ENCODE data around the gene GJB5. TPM values are rescaled to one million over a fixed set of nuclear protein-coding genes. Genes with fewer than 3 reads are reported as not detected.

Gene GJB5
- total RNA-seq, 1 donor from 2014 or later = not detected

DNA sequence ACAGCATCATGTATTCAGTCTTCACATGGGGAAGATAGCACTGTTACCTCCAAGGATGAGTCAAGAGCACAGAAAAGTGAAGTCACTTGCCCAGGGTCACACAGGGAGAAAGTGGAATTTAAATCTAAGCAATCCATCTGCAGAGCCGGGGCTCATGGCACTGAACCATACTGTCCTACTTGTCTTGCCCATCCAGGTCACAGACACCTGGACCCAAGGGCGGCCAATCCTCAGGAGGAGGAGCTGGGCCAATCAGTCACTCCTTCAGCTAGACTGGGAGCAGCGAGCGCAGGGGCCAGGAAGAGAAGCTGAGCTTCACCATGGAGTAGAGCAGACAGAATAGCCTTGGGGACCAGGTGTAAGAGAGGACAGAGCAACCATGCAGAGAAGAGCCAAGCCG is 9.2 kb upstream of the GJB5 start:
- DNase-seq (ENCODE audit: low read depth, low spot score) = no peak
- Mint-ChIP-seq H3K27me3 (ENCODE audit: low read depth) (peaks cover 32% of the 10 kb centered on the region), H3K9me3 (no peaks in the 10 kb centered on the region), H3K27ac (ENCODE audit: unreplicated experiment) (no peak overlapping the region), H3K4me1 (peaks cover 5% of the 10 kb centered on the region), H3K4me3 (no peak overlapping the region), H3K36me3 (ENCODE audit: low read depth) (no peaks in the 10 kb centered on the region)
- TF ChIP-seq, protein P1, sequence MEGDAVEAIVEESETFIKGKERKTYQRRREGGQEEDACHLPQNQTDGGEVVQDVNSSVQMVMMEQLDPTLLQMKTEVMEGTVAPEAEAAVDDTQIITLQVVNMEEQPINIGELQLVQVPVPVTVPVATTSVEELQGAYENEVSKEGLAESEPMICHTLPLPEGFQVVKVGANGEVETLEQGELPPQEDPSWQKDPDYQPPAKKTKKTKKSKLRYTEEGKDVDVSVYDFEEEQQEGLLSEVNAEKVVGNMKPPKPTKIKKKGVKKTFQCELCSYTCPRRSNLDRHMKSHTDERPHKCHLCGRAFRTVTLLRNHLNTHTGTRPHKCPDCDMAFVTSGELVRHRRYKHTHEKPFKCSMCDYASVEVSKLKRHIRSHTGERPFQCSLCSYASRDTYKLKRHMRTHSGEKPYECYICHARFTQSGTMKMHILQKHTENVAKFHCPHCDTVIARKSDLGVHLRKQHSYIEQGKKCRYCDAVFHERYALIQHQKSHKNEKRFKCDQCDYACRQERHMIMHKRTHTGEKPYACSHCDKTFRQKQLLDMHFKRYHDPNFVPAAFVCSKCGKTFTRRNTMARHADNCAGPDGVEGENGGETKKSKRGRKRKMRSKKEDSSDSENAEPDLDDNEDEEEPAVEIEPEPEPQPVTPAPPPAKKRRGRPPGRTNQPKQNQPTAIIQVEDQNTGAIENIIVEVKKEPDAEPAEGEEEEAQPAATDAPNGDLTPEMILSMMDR (conservative IDR thresholded peaks at IDR 0.05) = no peak

DNA sequence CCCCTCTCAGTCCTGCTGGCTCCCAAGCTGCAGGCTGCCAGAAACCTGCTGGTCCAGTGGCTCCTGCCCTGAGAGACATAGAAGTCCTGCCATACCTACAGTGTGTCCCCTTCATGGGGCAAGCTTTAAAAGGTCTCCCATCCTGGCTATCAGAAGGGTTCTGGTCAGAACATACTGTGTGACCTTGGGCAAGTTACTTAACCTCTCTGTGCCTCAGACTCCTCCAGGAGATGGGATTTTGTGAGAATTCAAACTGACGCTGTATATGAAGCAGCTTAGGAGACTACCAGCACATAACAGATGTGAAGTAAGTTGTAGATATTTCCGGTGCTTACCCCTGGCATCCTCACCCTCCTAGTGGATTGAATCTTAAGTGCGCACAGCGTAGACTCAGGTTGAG is 8.7 kb upstream of the GJB5 start:
- no peak overlapping the region for H3K27ac Mint-ChIP-seq (ENCODE audit: unreplicated experiment)
- no peaks in the 10 kb centered on the region for H3K9me3 Mint-ChIP-seq
- H3K4me3 Mint-ChIP-seq = no peak overlapping the region
- TF ChIP-seq, protein P1 (conservative IDR thresholded peaks at IDR 0.05) = no peak
- H3K27me3 Mint-ChIP-seq (ENCODE audit: low read depth) = peaks cover 32% of the 10 kb centered on the region
- H3K4me1 Mint-ChIP-seq = peaks cover 3% of the 10 kb centered on the region
- no peak for DNase-seq (ENCODE audit: low read depth, low spot score)
- no peaks in the 10 kb centered on the region for H3K36me3 Mint-ChIP-seq (ENCODE audit: low read depth)

DNA sequence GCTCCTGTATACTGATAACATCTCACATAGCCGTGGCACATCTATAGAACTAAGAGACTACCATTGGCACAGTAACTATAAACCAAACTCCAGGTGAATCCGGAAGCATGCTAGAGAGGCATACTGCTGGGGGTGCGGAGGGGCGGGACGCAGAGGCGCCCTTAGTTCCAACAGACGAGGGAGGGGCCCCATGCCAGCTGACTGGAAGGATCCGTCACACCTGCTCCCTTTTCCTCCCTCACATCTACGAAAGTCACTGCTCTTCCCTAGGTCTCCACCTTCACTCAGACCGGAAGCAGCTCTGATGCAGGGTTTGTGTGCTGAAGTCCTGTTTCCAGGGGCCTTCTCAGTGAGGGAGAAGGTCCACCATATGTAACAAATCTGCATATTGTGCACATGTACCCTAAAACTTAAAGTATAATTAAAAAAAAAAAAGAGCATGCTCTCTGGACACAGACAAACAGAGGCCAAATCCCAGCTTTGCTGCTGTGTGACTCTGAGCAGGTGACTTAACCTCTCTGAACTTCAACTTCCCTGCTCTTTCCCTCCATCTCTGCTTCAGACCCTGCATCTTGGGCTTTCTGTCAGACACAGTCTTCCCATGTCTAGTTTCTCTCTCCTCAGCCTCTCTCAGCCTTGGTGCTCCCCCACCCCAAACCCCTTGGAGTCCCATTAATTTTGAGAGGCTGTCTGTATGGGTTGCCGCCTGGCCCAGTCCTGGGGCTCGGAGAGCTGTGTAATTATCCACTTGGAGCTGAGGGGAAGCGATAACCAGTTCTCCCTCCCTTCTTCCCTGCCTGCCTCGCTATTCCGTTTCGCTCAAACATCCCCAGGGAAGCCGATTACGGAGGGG is 7.8 kb upstream of the GJB5 start:
- Mint-ChIP-seq H3K9me3 (no peaks in the 10 kb centered on the region), H3K27me3 (ENCODE audit: low read depth) (peaks cover 32% of the 10 kb centered on the region), H3K4me1 (no peaks in the 10 kb centered on the region), H3K27ac (ENCODE audit: unreplicated experiment) (no peak overlapping the region), H3K36me3 (ENCODE audit: low read depth) (no peaks in the 10 kb centered on the region), H3K4me3 (no peak overlapping the region)
- DNase-seq (ENCODE audit: low read depth, low spot score) = no peak
- TF ChIP-seq, protein P1 (conservative IDR thresholded peaks at IDR 0.05) = no peak

DNA sequence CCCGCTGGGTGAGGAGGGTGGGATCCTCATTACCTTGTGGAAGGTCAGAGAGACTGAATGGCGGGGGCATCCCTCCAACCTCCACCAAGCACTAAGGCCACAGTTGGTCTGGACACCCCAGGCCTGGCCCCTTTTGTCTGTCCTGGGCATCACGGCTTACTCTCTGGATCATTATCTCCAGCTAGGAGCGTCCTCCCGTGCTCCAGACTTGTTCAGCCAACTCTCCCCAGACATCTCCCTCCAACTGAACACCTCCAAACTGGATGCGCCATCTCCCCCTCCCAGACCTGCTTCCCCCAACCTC is 7.3 kb upstream of the GJB5 start:
- no peaks in the 10 kb centered on the region for H3K4me1 Mint-ChIP-seq
- H3K27ac Mint-ChIP-seq (ENCODE audit: unreplicated experiment) = no peak overlapping the region

DNA sequence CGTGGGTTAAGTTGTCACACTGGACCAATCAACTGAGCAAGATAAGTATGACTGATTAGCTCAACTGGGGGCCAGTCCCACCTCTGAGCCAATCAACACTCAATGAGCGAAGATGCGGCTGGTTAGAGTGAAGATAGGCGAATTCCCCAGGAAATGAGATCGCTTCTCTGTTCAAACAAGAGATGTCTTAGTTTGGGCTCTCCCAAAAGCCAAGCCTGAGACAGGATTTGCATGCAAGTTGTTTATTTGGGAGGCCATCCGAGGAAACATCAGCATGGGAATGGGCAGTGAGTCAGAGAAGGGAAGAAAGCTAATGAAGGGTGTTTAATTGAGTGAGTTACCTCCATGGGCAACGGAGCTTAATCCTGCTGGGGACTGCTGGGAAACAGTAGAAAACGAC is 4.9 kb upstream of the GJB5 start:
- H3K4me1 Mint-ChIP-seq = no peaks in the 10 kb centered on the region
- H3K27ac Mint-ChIP-seq (ENCODE audit: unreplicated experiment) = no peak overlapping the region
- peaks cover 14% of the 10 kb centered on the region for H3K27me3 Mint-ChIP-seq (ENCODE audit: low read depth)
- no peaks in the 10 kb centered on the region for H3K36me3 Mint-ChIP-seq (ENCODE audit: low read depth)
- no peak overlapping the region for H3K4me3 Mint-ChIP-seq
- DNase-seq (ENCODE audit: low read depth, low spot score) = no peak
- no peaks in the 10 kb centered on the region for H3K9me3 Mint-ChIP-seq
- TF ChIP-seq, protein P1 (conservative IDR thresholded peaks at IDR 0.05) = no peak

More for the DNA sequence above, 7.3 kb upstream of the GJB5 start:
- H3K4me3 Mint-ChIP-seq = no peak overlapping the region
- H3K27me3 Mint-ChIP-seq (ENCODE audit: low read depth) = peaks cover 29% of the 10 kb centered on the region
- no peaks in the 10 kb centered on the region for H3K9me3 Mint-ChIP-seq
- DNase-seq (ENCODE audit: low read depth, low spot score) = no peak
- no peaks in the 10 kb centered on the region for H3K36me3 Mint-ChIP-seq (ENCODE audit: low read depth)
- TF ChIP-seq, protein P1 (conservative IDR thresholded peaks at IDR 0.05) = no peak

All from neural crest cell (in vitro differentiated cells).